ENCODE results near the gene RNF186. TPM values are rescaled to one million over a fixed set of nuclear protein-coding genes. Genes with fewer than 3 reads are reported as not detected.
A peak's percentile ranks its signal among the peaks of the same experiment; 100 is the strongest.

RNF186 gene
- total RNA-seq, 2 experiments from 2014 or later: not detected

- no peak for ATAC-seq
- ChIA-PET CTCF (interaction anchor here (2.0 kb wide), 1 partner anchor 8 kb away, joined by 7 read pairs; no protein-coding TSS in a partner anchor), POLR2A (no interaction called here)
- no peaks in the 10 kb centered on the region for H3K9me3 Mint-ChIP-seq
- no peak overlapping the region for H3K27ac Mint-ChIP-seq
- peaks cover 4% of the 10 kb centered on the region for H3K36me3 Mint-ChIP-seq (ENCODE audit: low read depth)
- TF ChIP-seq CTCF (IDR thresholded peaks at IDR 0.05): no peak
- no peaks in the 10 kb centered on the region for H3K27me3 Mint-ChIP-seq
- intact Hi-C loops (cut with micrococcal nuclease): no loop called here
- DNase-seq: no peak
- H3K4me3 Mint-ChIP-seq: no peak overlapping the region
- peaks cover 9% of the 10 kb centered on the region for H3K4me1 Mint-ChIP-seq (ENCODE audit: low read depth)
Observed at GRCh38 chr1:19769211-19769932, 45.7 kb downstream of the RNF186 start.

- ATAC-seq (no peak), DNase-seq (no peak)
- Mint-ChIP-seq H3K4me3 (no peak overlapping the region), H3K4me1 (ENCODE audit: low read depth) (peaks cover 9% of the 10 kb centered on the region), H3K27ac (no peak overlapping the region), H3K9me3 (no peaks in the 10 kb centered on the region), H3K36me3 (ENCODE audit: low read depth) (peaks cover 4% of the 10 kb centered on the region), H3K27me3 (no peaks in the 10 kb centered on the region)
- CTCF ChIA-PET: interaction anchor here (0.9 kb wide), 1 partner anchor 106 kb away, joined by 3 read pairs; no protein-coding TSS in a partner anchor
- intact Hi-C loops (cut with micrococcal nuclease): no loop called here
- no peak for TF ChIP-seq CTCF (IDR thresholded peaks at IDR 0.05)
- POLR2A ChIA-PET: no interaction called here
Observed at GRCh38 chr1:19768353-19769210, 46.5 kb downstream of the RNF186 start.

- intact Hi-C loops (cut with micrococcal nuclease): no loop called here
- no peak for TF ChIP-seq CTCF (IDR thresholded peaks at IDR 0.05)
- H3K4me3 Mint-ChIP-seq: no peak overlapping the region
- DNase-seq: peak; percentile 41
- ChIA-PET POLR2A (no interaction called here), CTCF (no interaction called here)
- H3K4me1 Mint-ChIP-seq (ENCODE audit: low read depth): peaks cover 9% of the 10 kb centered on the region
- peak; percentile 42 for ATAC-seq
- no peaks in the 10 kb centered on the region for H3K9me3 Mint-ChIP-seq
- no peaks in the 10 kb centered on the region for H3K27me3 Mint-ChIP-seq
- H3K27ac Mint-ChIP-seq: no peak overlapping the region
- peaks cover 2% of the 10 kb centered on the region for H3K36me3 Mint-ChIP-seq (ENCODE audit: low read depth)
Observed at GRCh38 chr1:19765623-19766022, 49.5 kb downstream of the RNF186 start.

- DNase-seq (no peak), ATAC-seq (no peak)
- Mint-ChIP-seq H3K4me3 (no peak overlapping the region), H3K4me1 (ENCODE audit: low read depth) (peaks cover 9% of the 10 kb centered on the region), H3K27ac (no peak overlapping the region), H3K36me3 (ENCODE audit: low read depth) (peaks cover 2% of the 10 kb centered on the region), H3K9me3 (no peaks in the 10 kb centered on the region), H3K27me3 (no peaks in the 10 kb centered on the region)
- intact Hi-C loops (cut with micrococcal nuclease): loop anchor here (5.0 kb wide), 1 partner anchor 42 kb away; no protein-coding TSS in a partner anchor
- ChIA-PET POLR2A (no interaction called here), CTCF (no interaction called here)
- TF ChIP-seq CTCF (IDR thresholded peaks at IDR 0.05): no peak
Observed at GRCh38 chr1:19764848-19765247, 50.2 kb downstream of the RNF186 start.

Other genes with a start within 250 kb of the RNF186 start
- 10 to 100 TPM; 27.0 to 27.6 TPM for gene NBL1, start 171.0 kb downstream of the RNF186 start, total RNA-seq
- gene HTR6, start 150.4 kb downstream of the RNF186 start, total RNA-seq: not detected
- gene TMCO4, start 15.4 kb downstream of the RNF186 start, total RNA-seq: 10 to 100 TPM; 10.8 to 13.2 TPM
- 1 to 10 TPM; 7.3 to 8.7 TPM for gene OTUD3, start 67.1 kb upstream of the RNF186 start, total RNA-seq
- not detected for gene PLA2G2E, start 108.3 kb upstream of the RNF186 start, total RNA-seq
- not detected for gene PLA2G2A, start 164.3 kb upstream of the RNF186 start, total RNA-seq